ENCODE data around the gene ZBTB45. TPM values are rescaled to one million over a fixed set of nuclear protein-coding genes. Genes with fewer than 3 reads are reported as not detected.

Gene ZBTB45
- total and polyA plus RNA-seq, 2 donors (not counting 1 experiment from before 2014, with no cell fraction given) = 12.6 to 20.9 TPM

GRCh38 chr19:58469241-58470013, 50.2 kb downstream of the ZBTB45 start:
- no peaks in the 10 kb centered on the region for H3K9me3 Mint-ChIP-seq (ENCODE audit: insufficient read depth)
- ATAC-seq (ENCODE audit: low read depth) (no peak), DNase-seq (no peak)
- Histone ChIP-seq H3K9me3 (ENCODE audit: control extremely low read depth in 1 of 3, control insufficient read depth in 2 of 3, insufficient read depth in 1 of 3, low read length in 2 of 3) (peaks cover 0 to 6% (median 0%) of the 10 kb centered on the region in 3 donors), H3K27me3 (replicated peaks in 1 of 4; ENCODE audit: control extremely low read depth in 1 of 4, control insufficient read depth in 3 of 4, insufficient read depth in 4 of 4, low read length in 3 of 4) (no peaks in the 10 kb centered on the region), H3K27ac (ENCODE audit: low read length in 2 of 2) (no peak overlapping the region), H4K20me1 (ENCODE audit: control insufficient read depth, insufficient read depth, low read length, poor library complexity, severe bottlenecking) (peaks cover 4% of the 10 kb centered on the region), H3K79me2 (ENCODE audit: control insufficient read depth, insufficient read depth, low read length) (peaks cover 24% of the 10 kb centered on the region), H3K9ac (ENCODE audit: low read length) (no peak overlapping the region), H2AFZ (ENCODE audit: insufficient read depth, low read depth, low read length, poor library complexity, severe bottlenecking) (no peak overlapping the region), H3K4me1 (ENCODE audit: control insufficient read depth in 2 of 2, insufficient read depth in 2 of 2, low read length in 2 of 2) (peaks cover 8 to 25% of the 10 kb centered on the region in 2 donors), H3K4me2 (replicated peaks; ENCODE audit: low read depth, low read length, poor library complexity, severe bottlenecking) (no peak overlapping the region), H3K4me3 (ENCODE audit: control extremely low read depth in 1 of 5, extremely low read depth in 1 of 5, insufficient read depth in 1 of 5, low read depth in 2 of 5, low read length in 4 of 5) (no peak overlapping the region), H3K36me3 (replicated peaks in 1 of 2; ENCODE audit: control extremely low read depth in 1 of 2, control insufficient read depth in 1 of 2, extremely low read depth in 1 of 2, insufficient read depth in 2 of 2, low read length in 1 of 2) (peaks cover 4 to 14% of the 10 kb centered on the region in 2 experiments)
- POLR2A ChIA-PET = interaction anchor here (0.5 kb wide), 1 partner anchor 125 kb away, joined by 6 read pairs; no protein-coding TSS in a partner anchor
- H3K27ac Mint-ChIP-seq = no peak overlapping the region
- 96% methylated on average over 13 of the region's 17 CpGs for WGBS (ENCODE audit: insufficient coverage)
- TF ChIP-seq, protein P1, sequence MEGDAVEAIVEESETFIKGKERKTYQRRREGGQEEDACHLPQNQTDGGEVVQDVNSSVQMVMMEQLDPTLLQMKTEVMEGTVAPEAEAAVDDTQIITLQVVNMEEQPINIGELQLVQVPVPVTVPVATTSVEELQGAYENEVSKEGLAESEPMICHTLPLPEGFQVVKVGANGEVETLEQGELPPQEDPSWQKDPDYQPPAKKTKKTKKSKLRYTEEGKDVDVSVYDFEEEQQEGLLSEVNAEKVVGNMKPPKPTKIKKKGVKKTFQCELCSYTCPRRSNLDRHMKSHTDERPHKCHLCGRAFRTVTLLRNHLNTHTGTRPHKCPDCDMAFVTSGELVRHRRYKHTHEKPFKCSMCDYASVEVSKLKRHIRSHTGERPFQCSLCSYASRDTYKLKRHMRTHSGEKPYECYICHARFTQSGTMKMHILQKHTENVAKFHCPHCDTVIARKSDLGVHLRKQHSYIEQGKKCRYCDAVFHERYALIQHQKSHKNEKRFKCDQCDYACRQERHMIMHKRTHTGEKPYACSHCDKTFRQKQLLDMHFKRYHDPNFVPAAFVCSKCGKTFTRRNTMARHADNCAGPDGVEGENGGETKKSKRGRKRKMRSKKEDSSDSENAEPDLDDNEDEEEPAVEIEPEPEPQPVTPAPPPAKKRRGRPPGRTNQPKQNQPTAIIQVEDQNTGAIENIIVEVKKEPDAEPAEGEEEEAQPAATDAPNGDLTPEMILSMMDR (IDR thresholded peaks at IDR 0.05) = no peak
- no peak for TF ChIP-seq EZH2 (IDR thresholded peaks at IDR 0.05; ENCODE audit: borderline replicate concordance, insufficient read depth, low read depth, low read length, poor library complexity, severe bottlenecking)
- CTCF ChIA-PET = no interaction called here
- intact Hi-C loops (cut with micrococcal nuclease) = no loop called here
- H3K27me3 Mint-ChIP-seq = no peaks in the 10 kb centered on the region
- peaks cover 24% of the 10 kb centered on the region for H3K4me1 Mint-ChIP-seq
- peak overlapping the region; percentile 85 for H3K4me3 Mint-ChIP-seq

DNA sequence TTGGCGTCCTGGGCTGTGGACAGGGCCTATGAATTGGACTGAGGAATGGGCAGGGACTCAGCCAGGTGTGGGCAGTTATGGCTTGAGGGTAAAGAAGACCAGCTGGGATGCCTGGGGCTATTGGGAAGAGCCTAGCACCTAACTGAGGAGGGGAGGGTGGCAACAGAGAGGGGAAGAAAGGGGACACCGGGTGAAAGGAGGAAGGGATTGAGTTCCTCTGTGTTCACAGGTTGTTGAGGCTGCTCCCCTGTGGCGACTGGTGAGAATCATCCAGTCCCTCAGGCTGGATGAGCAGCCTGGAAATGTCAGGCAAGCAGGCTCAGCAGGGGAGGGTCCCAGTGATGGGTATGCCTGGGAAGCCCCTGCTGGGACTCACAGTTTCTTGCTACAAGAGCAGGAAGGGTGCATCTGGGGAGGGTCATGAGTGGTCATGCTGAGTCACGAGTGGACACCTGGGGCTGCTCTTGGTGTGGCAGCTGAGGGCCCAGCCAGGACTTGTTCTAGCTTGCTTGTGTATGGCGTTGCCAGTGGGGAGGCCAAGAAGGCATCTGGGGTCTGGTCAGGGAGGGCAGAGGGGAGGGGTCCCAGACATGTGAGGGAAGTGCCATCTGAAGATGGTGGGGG, 51.3 kb downstream of the ZBTB45 start:
- peaks cover 24% of the 10 kb centered on the region for H3K79me2 ChIP-seq (ENCODE audit: control insufficient read depth, insufficient read depth, low read length)
- POLR2A ChIA-PET = no interaction called here
- H4K20me1 ChIP-seq (ENCODE audit: control insufficient read depth, insufficient read depth, low read length, poor library complexity, severe bottlenecking) = peaks cover 4% of the 10 kb centered on the region
- H2AFZ ChIP-seq (ENCODE audit: insufficient read depth, low read depth, low read length, poor library complexity, severe bottlenecking) = no peak overlapping the region
- Mint-ChIP-seq H3K27ac (peak overlapping the region; percentile 20), H3K9me3 (ENCODE audit: insufficient read depth) (no peaks in the 10 kb centered on the region), H3K4me3 (peak overlapping the region; percentile 85), H3K4me1 (peaks cover 26% of the 10 kb centered on the region), H3K27me3 (no peaks in the 10 kb centered on the region)
- H3K36me3 ChIP-seq (replicated peaks in 1 of 2; ENCODE audit: control extremely low read depth in 1 of 2, control insufficient read depth in 1 of 2, extremely low read depth in 1 of 2, insufficient read depth in 2 of 2, low read length in 1 of 2) = peaks cover 4 to 14% of the 10 kb centered on the region in 2 experiments
- no peak for ATAC-seq (ENCODE audit: low read depth)
- no peaks in the 10 kb centered on the region for H3K27me3 ChIP-seq (replicated peaks in 1 of 4; ENCODE audit: control extremely low read depth in 1 of 4, control insufficient read depth in 3 of 4, insufficient read depth in 4 of 4, low read length in 3 of 4)
- no peak overlapping the region for H3K27ac ChIP-seq (ENCODE audit: low read length in 2 of 2)
- no peak for TF ChIP-seq EZH2 (IDR thresholded peaks at IDR 0.05; ENCODE audit: borderline replicate concordance, insufficient read depth, low read depth, low read length, poor library complexity, severe bottlenecking)
- TF ChIP-seq, protein P1 (IDR thresholded peaks at IDR 0.05) = no peak
- DNase-seq = no peak
- no peak overlapping the region for H3K9ac ChIP-seq (ENCODE audit: low read length)
- CTCF ChIA-PET = no interaction called here
- intact Hi-C loops (cut with micrococcal nuclease) = no loop called here
- H3K4me3 ChIP-seq (ENCODE audit: control extremely low read depth in 1 of 5, extremely low read depth in 1 of 5, insufficient read depth in 1 of 5, low read depth in 2 of 5, low read length in 4 of 5) = no peak overlapping the region
- peaks cover 8 to 25% of the 10 kb centered on the region in 2 donors for H3K4me1 ChIP-seq (ENCODE audit: control insufficient read depth in 2 of 2, insufficient read depth in 2 of 2, low read length in 2 of 2)
- H3K9me3 ChIP-seq (ENCODE audit: control extremely low read depth in 1 of 3, control insufficient read depth in 2 of 3, insufficient read depth in 1 of 3, low read length in 2 of 3) = peaks cover 0 to 6% (median 0%) of the 10 kb centered on the region in 3 donors
- WGBS (ENCODE audit: insufficient coverage) = 78% methylated on average over 5 of the region's 5 CpGs
- H3K4me2 ChIP-seq (replicated peaks; ENCODE audit: low read depth, low read length, poor library complexity, severe bottlenecking) = peak overlapping the region; percentile 5
